HepG2 (cell line): ENCODE results near the gene TP53BP2. TPM values are rescaled to one million over a fixed set of nuclear protein-coding genes. Genes with fewer than 3 reads are reported as not detected.
A peak's percentile ranks its signal among the peaks of the same experiment; 100 is the strongest.

Experiments used
- ATAC-seq: fragments of 200-7000 bp; cut with Tn5 transposase; 3 replicates; pipeline ENCODE4 v1.9.1; 2020; ENCODE audit warnings: mild to moderate bottlenecking, moderate library complexity
- BruUV-seq: library from RNA; stranded (reverse); fragments of 400-500 nt; replicated peaks from 2 replicates; lab custom pipeline; 2021; lab: Mats Ljungman, UMichigan
- CTCF ChIA-PET: fragments of 300-600 bp; formaldehyde crosslinking; extraction: SDS; loops from one replicate; lab custom pipeline; 2021; ENCODE audit warnings: low total read pairs, inconsistent platforms, low intra/inter-chr PET ratio; lab: Yijun Ruan, JAX
- POLR2A ChIA-PET: fragments of 350-600 bp; sonication (Branson Sonifier 250); formaldehyde crosslinking; loops from one replicate; lab custom pipeline; 2020; ENCODE audit warnings: antibody characterized with exemption, inconsistent platforms; lab: Yijun Ruan, JAX
- DNase-seq: peaks from one replicate; pipeline ENCODE4 v3.0.0-alpha.2; 2015; ENCODE audit warnings: low spot score
- FAIRE-seq: peaks from 3 replicates; lab custom pipeline; 2011; peaks lifted over from hg19 to GRCh38; lab: Jason Lieb, UNC
- H2AFZ ChIP-seq: one replicate; pipeline ENCODE4 v1.6.1; 2011; ENCODE audit warnings: low read length, inconsistent platforms
- H3K27ac ChIP-seq: fragments of 300-600 bp; 3 replicates; pipeline ENCODE4 v1.8.0; 2011; ENCODE audit warnings: mixed run types, mild to moderate bottlenecking, mixed read lengths, low read length, inconsistent platforms; ENCODE audit not compliant: insufficient read depth; ENCODE audit errors: extremely low read length
- H3K27me3 ChIP-seq, 2 experiments: fragments of 200-600 bp in 1 of 2; 2 replicates in 1 of 2; 3 replicates in 1 of 2; pipeline versions ENCODE4 v1.6.0 to v1.8.0; 2011; ENCODE audit warnings: low read length in 2 of 2, mild to moderate bottlenecking in 2 of 2, moderate library complexity in 2 of 2, inconsistent platforms in 1 of 2; ENCODE audit not compliant: insufficient read depth in 2 of 2, control insufficient read depth in 1 of 2
- H3K36me3 ChIP-seq, 2 experiments: fragments of 200-600 bp in 1 of 2; replicated peaks in 1 of 2; 2 replicates in 1 of 2; 3 replicates in 1 of 2; pipeline versions ENCODE4 v1.5.1 to v1.8.0; 2011; ENCODE audit warnings: low read length in 2 of 2, inconsistent platforms in 1 of 2; ENCODE audit not compliant: insufficient read depth in 2 of 2, control insufficient read depth in 1 of 2
- H3K4me1 ChIP-seq: 2 replicates; pipeline ENCODE4 v1.5.1; 2012; ENCODE audit warnings: low read length, inconsistent platforms; ENCODE audit not compliant: insufficient read depth
- H3K4me2 ChIP-seq: 2 replicates; pipeline ENCODE4 v1.6.0; 2011; ENCODE audit warnings: low read depth, low read length, inconsistent platforms
- H3K4me3 ChIP-seq, 3 experiments: fragments of 200-600 bp in 1 of 3; sonication (generic), shearing (Covaris generic) in 1 of 3; replicated peaks in 1 of 3; 2 replicates each; pipeline ENCODE4 v1.5.1; 2011 to 2016; ENCODE audit warnings: low read length in 3 of 3, inconsistent platforms in 2 of 3, low read depth in 2 of 3, mild to moderate bottlenecking in 2 of 3, control low read depth in 1 of 3, mixed read lengths in 1 of 3; ENCODE audit not compliant: insufficient read depth in 1 of 3
- H3K79me2 ChIP-seq: one replicate; pipeline ENCODE4 v1.6.1; 2011; ENCODE audit warnings: low read length, inconsistent platforms; ENCODE audit not compliant: insufficient read depth
- H3K9ac ChIP-seq: 2 replicates; pipeline ENCODE4 v1.6.0; 2011; ENCODE audit warnings: mild to moderate bottlenecking, low read depth, low read length, inconsistent platforms; ENCODE audit not compliant: insufficient read depth
- H3K9me3 ChIP-seq: 2 replicates; pipeline ENCODE4 v1.5.1; 2012; ENCODE audit warnings: mild to moderate bottlenecking, low read length
- H4K20me1 ChIP-seq: 2 replicates; pipeline ENCODE4 v1.6.0; 2011; ENCODE audit warnings: inconsistent platforms, mild to moderate bottlenecking, low read length, moderate library complexity; ENCODE audit not compliant: insufficient read depth
- DNMT3B ChIP-seq: conservative IDR thresholded peaks from 2 replicates; pipeline ENCODE4 v1.6.1; 2016; ENCODE audit warnings: missing biosample characterization, control low read depth
- FOXP4 ChIP-seq: sonication (generic); formaldehyde crosslinking; IDR thresholded peaks from 2 replicates; pipeline ENCODE4 v1.4.0; 2020; ENCODE audit warnings: missing genetic modification reagents
- RAD21 ChIP-seq: fragments of 450-650 bp; formaldehyde crosslinking; IDR thresholded peaks from 2 replicates; pipeline ENCODE4 v1.5.0; 2020; ENCODE audit warnings: mild to moderate bottlenecking
- TARDBP ChIP-seq: sonication (generic); formaldehyde crosslinking; IDR thresholded peaks from 2 replicates; pipeline ENCODE4 v1.8.0; 2022; ENCODE audit warnings: mild to moderate bottlenecking, missing genetic modification reagents
- ZBTB14 ChIP-seq: sonication (generic); formaldehyde crosslinking; IDR thresholded peaks from 2 replicates; pipeline ENCODE4 v1.4.0; 2020; ENCODE audit warnings: missing genetic modification reagents
- ZBTB2 ChIP-seq: sonication (generic); formaldehyde crosslinking; IDR thresholded peaks from 2 replicates; pipeline ENCODE4 v1.8.0; 2022; ENCODE audit warnings: low read depth, missing genetic modification reagents
- ZFP90 ChIP-seq: sonication (generic); formaldehyde crosslinking; IDR thresholded peaks from 2 replicates; pipeline ENCODE4 v1.8.0; 2022; ENCODE audit warnings: missing genetic modification reagents, mild to moderate bottlenecking, inconsistent platforms, borderline replicate concordance
- ZNF652 ChIP-seq: IDR thresholded peaks from 2 replicates; pipeline ENCODE4 v1.6.1; 2016; ENCODE audit warnings: low read depth, borderline replicate concordance
- WGBS: methylation state at CpG from one replicate; pipeline ENCODE4 v1.1.6; 2017; ENCODE audit warnings: low lambda C conversion rate; 5-methylcytosine and 5-hydroxymethylcytosine counted together
- in situ Hi-C: cut with HindIII; loops from 2 replicates; pipeline ENCODE4 v1.10.0; 2017; ENCODE audit warnings: low pct_unique_long_range_greater_than_20kb; ENCODE audit not compliant: extremely low pct_ligation_motif_present
- intact Hi-C: fragments of 100-400 bp; cut with micrococcal nuclease; formaldehyde crosslinking; loops from one replicate; pipeline ENCODE4 v1.10.0; 2022; ENCODE audit not compliant: unreplicated experiment
- polyA plus RNA-seq, 8 experiments: library from polyadenylated mRNA; depleted of rRNA in 3 of 8; stranded (reverse) in 7 of 8; unstranded in 1 of 8; fragments of >200 nt; fragmentation: Illumina TruSeq in 4 of 8; extraction: Trizol in 4 of 8; gene quantifications; 2 replicates each; pipeline versions ENCODE4 v1.2.1 to v1.2.3, GENCODE V29; 2011 to 2016; ENCODE audit warnings: low read depth in 4 of 8, missing spikeins in 1 of 8, mixed read lengths in 1 of 8; ENCODE audit not compliant: insufficient read depth in 1 of 8
- total RNA-seq, 5 experiments: library from RNA; depleted of rRNA; stranded (reverse); fragments of >200 nt; fragmentation: Illumina TruSeq; extraction: Trizol; gene quantifications; 2 replicates each; pipeline ENCODE4 v1.2.3, GENCODE V29; 2016; ENCODE audit warnings: low read depth in 1 of 5

The TP53BP2 gene
- total and polyA plus RNA-seq, 2 of the 13 experiments (the other 11 are each of a cell fraction or from before 2014, with no cell fraction given) = 10.0 to 14.0 TPM

GRCh38 chr1:223825767-223826748 lies 19.7 kb downstream of the TP53BP2 start:
- Histone ChIP-seq H3K4me1 (peaks cover 10% of the 10 kb centered on the region; the same call in 1 of the 2 replicates), H3K4me3 (no peak overlapping the region), H3K36me3 (peaks cover 0 to 3% of the 10 kb centered on the region in 2 experiments; a peak in 2 of 5 replicates), H4K20me1 (no peaks in the 10 kb centered on the region), H3K4me2 (no peak overlapping the region), H3K9me3 (no peaks in the 10 kb centered on the region), H3K9ac (no peak overlapping the region), H2AFZ (no peak overlapping the region), H3K27me3 (no peaks in the 10 kb centered on the region), H3K79me2 (peaks cover 59% of the 10 kb centered on the region), H3K27ac (no peak overlapping the region)
- no TSS peak for BruUV-seq
- no peak for DNase-seq
- TF ChIP-seq ZFP90 (CRISPR knock-in tag) (no peak), RAD21 (CRISPR knock-in tag) (no peak), ZBTB14 (no peak), ZBTB2 (CRISPR knock-in tag) (no peak), ZNF652 (peak; percentile 59; the same call in 1 of the 2 replicates), FOXP4 (CRISPR knock-in tag) (no peak), DNMT3B (CRISPR knock-in tag) (no peak), TARDBP (no peak)
- FAIRE-seq = no peak
- ATAC-seq = no peak
- in situ Hi-C loops (no loop called here), intact Hi-C loops (no loop called here)
- ChIA-PET CTCF (no interaction called here), POLR2A (no interaction called here)
- 93% methylated on average over 11 of the region's 11 CpGs for WGBS
